Vagina (tissue), 2 donors: ENCODE results near the gene AUP1.

ENCODE experiments used
- POLR2A ChIP-seq, 2 donors: fragments of 450-650 bp; IDR thresholded peaks; one replicate each; pipeline ENCODE4 v1.6.1; 2017; ENCODE audit warnings: antibody characterized with exemption in 2 of 2, mild to moderate bottlenecking in 2 of 2, moderate library complexity in 2 of 2
- TF ChIP-seq, protein P1 (sequence below), 3 experiments: fragments of 450-650 bp in 2 of 3; fragments of 200-600 bp in 1 of 3; sonication (generic) in 1 of 3; IDR thresholded peaks; one replicate each; pipeline ENCODE4 v1.5.1; 2017 to 2019; ENCODE audit warnings: antibody characterized with exemption in 3 of 3, mild to moderate bottlenecking in 2 of 3, moderate library complexity in 2 of 3

DNA sequence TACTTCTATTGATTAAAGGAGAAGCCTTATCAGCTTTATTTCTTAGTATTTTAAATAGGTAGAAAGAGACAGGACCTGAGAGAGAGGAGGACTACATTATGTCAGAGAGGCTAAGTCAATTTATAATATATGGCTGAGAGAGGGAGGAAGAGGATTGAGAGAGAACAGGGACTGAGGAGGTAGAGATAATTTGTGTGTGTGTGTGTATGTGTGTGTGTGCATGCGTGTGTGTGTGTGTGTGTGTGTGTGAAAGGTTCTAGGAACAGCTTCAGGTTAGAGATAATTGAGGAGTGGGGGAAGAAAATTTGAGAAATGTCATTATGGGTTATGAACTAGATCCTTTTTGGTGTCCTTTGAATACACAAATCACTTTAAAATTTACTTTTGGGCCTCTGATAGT lies 40.2 kb upstream of the AUP1 start:
- TF ChIP-seq POLR2A (IDR thresholded peaks at IDR 0.05), result no peak
- TF ChIP-seq, protein P1, sequence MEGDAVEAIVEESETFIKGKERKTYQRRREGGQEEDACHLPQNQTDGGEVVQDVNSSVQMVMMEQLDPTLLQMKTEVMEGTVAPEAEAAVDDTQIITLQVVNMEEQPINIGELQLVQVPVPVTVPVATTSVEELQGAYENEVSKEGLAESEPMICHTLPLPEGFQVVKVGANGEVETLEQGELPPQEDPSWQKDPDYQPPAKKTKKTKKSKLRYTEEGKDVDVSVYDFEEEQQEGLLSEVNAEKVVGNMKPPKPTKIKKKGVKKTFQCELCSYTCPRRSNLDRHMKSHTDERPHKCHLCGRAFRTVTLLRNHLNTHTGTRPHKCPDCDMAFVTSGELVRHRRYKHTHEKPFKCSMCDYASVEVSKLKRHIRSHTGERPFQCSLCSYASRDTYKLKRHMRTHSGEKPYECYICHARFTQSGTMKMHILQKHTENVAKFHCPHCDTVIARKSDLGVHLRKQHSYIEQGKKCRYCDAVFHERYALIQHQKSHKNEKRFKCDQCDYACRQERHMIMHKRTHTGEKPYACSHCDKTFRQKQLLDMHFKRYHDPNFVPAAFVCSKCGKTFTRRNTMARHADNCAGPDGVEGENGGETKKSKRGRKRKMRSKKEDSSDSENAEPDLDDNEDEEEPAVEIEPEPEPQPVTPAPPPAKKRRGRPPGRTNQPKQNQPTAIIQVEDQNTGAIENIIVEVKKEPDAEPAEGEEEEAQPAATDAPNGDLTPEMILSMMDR (IDR thresholded peaks at IDR 0.05), result no peak
